NCI-H2171 treated with DMSO at 0.1 percent for 48 hours (cell line): ENCODE data around the gene GRIK4.

Source experiments
- DNase-seq: peaks from one replicate; lab custom pipeline; 2025; lab: John Stamatoyannopoulos, UW

Gene GRIK4

GRCh38 chr11:120883404-120884080 is 372.0 kb downstream of the GRIK4 start:
- DNase-seq = no peak

- DNase-seq = no peak
Measured at GRCh38 chr11:120884154-120885020, 372.8 kb downstream of the GRIK4 start.

GRCh38 chr11:120890609-120891320 is 379.2 kb downstream of the GRIK4 start:
- DNase-seq = peak; percentile 34

- peak; percentile 5 for DNase-seq
Measured at GRCh38 chr11:120893440-120894201, 382.1 kb downstream of the GRIK4 start.

DNA sequence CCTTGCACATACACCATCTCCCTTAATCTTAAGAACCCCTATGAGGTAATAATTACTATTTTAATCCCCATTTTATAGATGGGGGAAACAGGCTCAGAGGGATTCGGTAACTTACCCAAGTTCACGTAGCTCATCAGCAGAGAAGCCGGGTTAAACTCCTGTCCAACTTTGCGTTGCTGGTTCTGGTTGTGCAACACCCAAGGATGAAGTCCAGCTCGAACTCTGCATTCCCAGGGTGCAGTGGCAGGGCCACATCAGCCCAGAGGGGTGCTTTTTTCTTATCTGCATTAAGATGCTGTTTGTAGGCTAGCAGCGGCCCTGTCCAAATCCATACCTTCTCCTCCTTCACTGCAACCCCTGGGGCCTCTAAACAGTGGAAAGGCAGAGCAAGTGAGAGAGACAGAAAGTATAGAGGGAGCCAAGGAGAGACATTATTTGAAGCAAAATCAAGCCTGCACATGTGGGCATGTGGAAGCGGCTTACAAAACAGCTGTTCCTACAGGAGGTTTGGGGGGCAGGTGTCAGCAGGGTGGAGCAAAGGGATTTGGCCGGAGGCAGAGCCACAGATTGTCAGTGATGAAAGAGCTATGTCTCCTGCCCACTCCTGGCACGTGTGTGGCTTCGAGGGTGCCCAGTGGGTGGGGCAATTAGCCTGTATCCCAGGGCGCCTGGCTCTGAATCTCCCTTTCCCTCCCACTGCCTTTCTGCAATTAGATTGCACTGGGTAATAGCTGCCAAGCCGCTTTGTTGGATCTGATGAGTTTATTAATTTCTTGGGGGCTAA is 382.8 kb downstream of the GRIK4 start:
- DNase-seq = peak; percentile 64

DNA sequence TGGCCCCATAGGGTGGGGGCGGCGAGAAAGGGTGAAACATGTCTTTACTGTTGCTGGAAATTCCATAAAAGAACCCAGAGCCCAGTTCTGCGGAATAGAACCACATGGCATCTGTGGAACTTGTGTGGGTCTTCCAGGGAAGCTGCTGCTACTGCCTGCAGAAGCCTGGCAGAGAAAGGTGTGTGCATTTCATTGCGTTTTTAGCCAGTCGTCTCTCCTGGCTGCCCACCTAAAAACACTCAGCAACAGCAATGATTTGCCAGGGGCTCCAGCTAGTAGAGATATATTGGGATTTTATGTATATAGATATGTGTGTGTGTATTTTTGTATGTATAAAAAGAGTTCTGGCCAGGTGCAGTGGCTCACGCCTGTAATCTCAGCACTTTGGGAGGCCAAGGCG is 385.1 kb downstream of the GRIK4 start:
- DNase-seq = no peak

GRCh38 chr11:120898568-120898967 is 387.0 kb downstream of the GRIK4 start:
- DNase-seq = no peak

DNA sequence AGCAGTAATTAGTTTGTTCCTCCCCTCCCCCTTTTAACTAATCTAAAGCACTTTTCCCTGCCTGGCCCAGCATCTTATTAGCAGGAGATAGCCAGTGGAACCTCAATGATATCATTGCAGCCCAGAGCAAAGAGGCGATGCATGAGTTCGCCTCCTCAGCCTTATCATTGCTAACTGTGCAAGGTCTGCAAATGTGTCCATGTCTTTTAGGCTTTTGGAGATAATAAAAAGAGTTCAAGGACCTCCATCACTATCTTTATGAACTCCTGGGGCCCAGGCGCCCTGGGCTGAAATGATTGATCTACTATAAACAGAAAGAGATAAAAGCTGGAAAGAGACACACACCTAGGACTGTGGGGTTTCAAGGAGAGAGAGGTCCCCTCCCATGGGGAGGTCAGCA is 388.2 kb downstream of the GRIK4 start:
- no peak for DNase-seq

- no peak for DNase-seq
Measured at GRCh38 chr11:120900643-120901042, 389.1 kb downstream of the GRIK4 start.

DNA sequence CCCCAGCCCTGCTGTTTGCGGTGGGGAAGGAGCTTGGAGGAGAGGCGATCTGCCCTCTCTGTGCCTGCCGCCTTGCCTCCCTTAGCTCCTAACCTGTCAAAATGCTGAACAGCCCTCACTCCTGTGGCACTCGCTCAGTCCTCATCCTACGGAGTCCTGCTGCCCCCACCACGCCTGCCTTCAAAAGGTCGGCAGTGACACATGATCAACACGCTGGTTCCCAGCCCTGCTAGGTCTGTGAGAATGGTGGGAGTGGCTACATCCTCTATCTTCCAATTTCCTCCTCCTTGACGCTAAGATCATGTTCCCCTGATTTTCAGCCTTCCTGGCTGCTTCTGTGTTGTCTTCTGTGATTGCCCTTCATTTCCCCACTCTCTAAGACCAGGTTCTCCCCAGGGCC is 392.1 kb downstream of the GRIK4 start:
- DNase-seq = no peak

GRCh38 chr11:120904116-120904515 is 392.6 kb downstream of the GRIK4 start:
- DNase-seq = no peak

GRCh38 chr11:120906766-120907165 is 395.2 kb downstream of the GRIK4 start:
- no peak for DNase-seq

- no peak for DNase-seq
Measured at GRCh38 chr11:120907971-120908370, 396.4 kb downstream of the GRIK4 start.

GRCh38 chr11:120908461-120909181 is 397.1 kb downstream of the GRIK4 start:
- no peak for DNase-seq

DNA sequence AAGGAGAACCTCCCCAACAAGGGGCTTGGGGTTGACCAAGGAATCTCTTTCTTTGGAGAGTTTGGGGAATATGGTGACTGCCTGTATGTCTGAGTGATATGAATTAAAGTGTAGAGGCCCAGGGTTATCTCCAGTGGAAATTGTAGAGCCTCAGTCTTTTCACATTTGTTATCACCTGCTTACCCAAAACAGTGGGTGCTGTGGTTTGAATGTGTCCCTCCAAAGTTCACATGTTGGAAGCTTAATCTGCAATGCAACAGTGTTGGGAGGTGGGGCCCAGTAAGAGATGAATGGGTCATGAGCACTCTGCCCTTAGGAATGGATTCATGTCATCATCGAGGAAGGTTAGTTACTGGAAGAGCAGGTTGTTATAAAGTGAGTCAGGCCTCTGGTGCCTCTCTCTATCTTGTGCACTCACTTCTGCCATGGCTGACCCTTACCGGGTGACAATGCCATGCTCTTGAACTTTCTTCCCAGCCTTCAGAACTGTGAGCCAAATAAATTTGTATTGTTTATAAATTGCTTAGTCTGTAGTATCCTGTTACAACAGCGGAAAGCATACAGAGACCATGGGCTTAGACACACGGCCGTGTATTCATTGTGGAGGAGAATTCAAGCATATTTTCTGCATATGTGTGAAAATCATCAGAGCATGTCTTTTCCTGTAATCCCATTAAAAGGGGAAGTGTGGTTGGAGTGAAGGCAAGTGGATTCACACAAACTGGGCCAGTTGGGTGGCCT is 398.3 kb downstream of the GRIK4 start:
- DNase-seq = no peak

DNA sequence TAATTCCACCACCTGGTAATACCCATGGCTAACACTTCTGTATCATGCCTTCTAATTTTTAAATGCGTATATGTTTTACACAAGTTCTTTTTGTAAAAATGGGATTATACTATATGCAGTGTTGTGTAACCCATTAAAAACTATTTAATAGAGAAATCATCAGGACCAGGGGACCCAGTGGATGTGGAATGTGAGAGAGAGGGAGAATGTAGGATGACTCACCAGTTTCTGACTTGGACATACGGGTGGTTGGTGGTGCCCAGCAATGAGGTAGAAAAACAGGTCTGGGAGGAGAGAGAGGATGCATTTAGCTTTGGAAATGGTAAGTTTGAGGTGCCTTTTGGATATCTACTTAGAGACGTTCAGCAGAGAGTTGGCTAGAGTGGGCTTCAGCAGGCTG is 400.4 kb downstream of the GRIK4 start:
- no peak for DNase-seq

GRCh38 chr11:120912504-120912903 is 401.0 kb downstream of the GRIK4 start:
- no peak for DNase-seq

GRCh38 chr11:120912915-120913314 is 401.4 kb downstream of the GRIK4 start:
- DNase-seq = no peak

DNA sequence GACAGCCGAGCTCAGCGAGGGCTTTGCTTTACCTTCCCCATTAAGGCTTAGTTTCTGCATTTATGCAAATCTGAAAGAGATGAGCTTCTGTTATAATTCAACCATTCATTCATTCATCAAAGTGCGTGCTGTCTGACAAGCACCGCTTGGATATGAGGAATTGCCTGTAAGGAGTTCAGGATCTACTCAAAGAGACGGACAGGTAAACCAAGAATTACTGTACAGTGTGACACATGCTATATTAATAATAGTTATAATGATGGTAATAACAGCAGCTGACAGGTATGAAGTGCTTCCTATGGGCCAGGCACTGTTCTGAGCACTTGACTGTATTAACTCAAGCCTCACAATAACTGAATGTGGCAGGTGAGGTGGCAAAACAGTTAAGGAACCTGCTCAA is 402.5 kb downstream of the GRIK4 start:
- no peak for DNase-seq

GRCh38 chr11:120914601-120915000 is 403.1 kb downstream of the GRIK4 start:
- no peak for DNase-seq
